Chondrocyte (in vitro differentiated cells): Measurements from ENCODE around the gene ID3. TPM values are rescaled to one million over a fixed set of nuclear protein-coding genes. Genes with fewer than 3 reads are reported as not detected.

Source experiments
- DNase-seq: peaks from one replicate; pipeline ENCODE4 v3.0.0; 2021; ENCODE audit warnings: mixed read lengths, low spot score
- H3K27ac Mint-ChIP-seq: one replicate; pipeline ENCODE4 v1.8.0; 2021; ENCODE audit warnings: mild to moderate bottlenecking, moderate library complexity, mixed read lengths; ENCODE audit not compliant: unreplicated experiment
- H3K27me3 Mint-ChIP-seq: 2 replicates; pipeline ENCODE4 v1.8.0; 2021; ENCODE audit warnings: low read depth, mixed read lengths
- H3K36me3 Mint-ChIP-seq: 2 replicates; pipeline ENCODE4 v1.8.0; 2021; ENCODE audit warnings: low read depth, mixed read lengths
- H3K4me1 Mint-ChIP-seq: 2 replicates; pipeline ENCODE4 v1.8.0; 2021; ENCODE audit warnings: low read depth, mild to moderate bottlenecking, mixed read lengths
- H3K4me3 Mint-ChIP-seq: one replicate; pipeline ENCODE4 v1.8.0; 2021; ENCODE audit warnings: mild to moderate bottlenecking, moderate library complexity, mixed read lengths; ENCODE audit not compliant: unreplicated experiment
- H3K9me3 Mint-ChIP-seq: 2 replicates; pipeline ENCODE4 v1.8.0; 2021; ENCODE audit warnings: low read depth, mixed read lengths
- total RNA-seq: library from RNA; stranded (reverse); gene quantifications from 3 replicates; pipeline ENCODE4 v1.2.1, GENCODE V29; 2021
- TF ChIP-seq, protein P1 (sequence below): fragments of 200-600 bp; sonication (generic); IDR thresholded peaks from 2 replicates; pipeline ENCODE4 v1.5.0; 2021; ENCODE audit warnings: antibody characterized with exemption, mild to moderate bottlenecking, moderate library complexity

ID3 gene
- total RNA-seq, 1 donor from 2014 or later, result 81.8 TPM

GRCh38 chr1:23526329-23527041, 32.8 kb downstream of the ID3 start:
- Mint-ChIP-seq H3K27me3 (no peaks in the 10 kb centered on the region), H3K9me3 (no peaks in the 10 kb centered on the region), H3K4me1 (peaks cover 41% of the 10 kb centered on the region), H3K27ac (no peak overlapping the region), H3K36me3 (no peaks in the 10 kb centered on the region), H3K4me3 (no peak overlapping the region)
- no peak for DNase-seq
- TF ChIP-seq, protein P1, sequence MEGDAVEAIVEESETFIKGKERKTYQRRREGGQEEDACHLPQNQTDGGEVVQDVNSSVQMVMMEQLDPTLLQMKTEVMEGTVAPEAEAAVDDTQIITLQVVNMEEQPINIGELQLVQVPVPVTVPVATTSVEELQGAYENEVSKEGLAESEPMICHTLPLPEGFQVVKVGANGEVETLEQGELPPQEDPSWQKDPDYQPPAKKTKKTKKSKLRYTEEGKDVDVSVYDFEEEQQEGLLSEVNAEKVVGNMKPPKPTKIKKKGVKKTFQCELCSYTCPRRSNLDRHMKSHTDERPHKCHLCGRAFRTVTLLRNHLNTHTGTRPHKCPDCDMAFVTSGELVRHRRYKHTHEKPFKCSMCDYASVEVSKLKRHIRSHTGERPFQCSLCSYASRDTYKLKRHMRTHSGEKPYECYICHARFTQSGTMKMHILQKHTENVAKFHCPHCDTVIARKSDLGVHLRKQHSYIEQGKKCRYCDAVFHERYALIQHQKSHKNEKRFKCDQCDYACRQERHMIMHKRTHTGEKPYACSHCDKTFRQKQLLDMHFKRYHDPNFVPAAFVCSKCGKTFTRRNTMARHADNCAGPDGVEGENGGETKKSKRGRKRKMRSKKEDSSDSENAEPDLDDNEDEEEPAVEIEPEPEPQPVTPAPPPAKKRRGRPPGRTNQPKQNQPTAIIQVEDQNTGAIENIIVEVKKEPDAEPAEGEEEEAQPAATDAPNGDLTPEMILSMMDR, result no peak

GRCh38 chr1:23525558-23526250, 33.6 kb downstream of the ID3 start:
- Mint-ChIP-seq H3K4me1 (peaks cover 36% of the 10 kb centered on the region), H3K27me3 (no peaks in the 10 kb centered on the region), H3K4me3 (no peak overlapping the region), H3K27ac (no peak overlapping the region), H3K9me3 (no peaks in the 10 kb centered on the region), H3K36me3 (no peaks in the 10 kb centered on the region)
- TF ChIP-seq, protein P1, result no peak
- DNase-seq, result no peak

DNA sequence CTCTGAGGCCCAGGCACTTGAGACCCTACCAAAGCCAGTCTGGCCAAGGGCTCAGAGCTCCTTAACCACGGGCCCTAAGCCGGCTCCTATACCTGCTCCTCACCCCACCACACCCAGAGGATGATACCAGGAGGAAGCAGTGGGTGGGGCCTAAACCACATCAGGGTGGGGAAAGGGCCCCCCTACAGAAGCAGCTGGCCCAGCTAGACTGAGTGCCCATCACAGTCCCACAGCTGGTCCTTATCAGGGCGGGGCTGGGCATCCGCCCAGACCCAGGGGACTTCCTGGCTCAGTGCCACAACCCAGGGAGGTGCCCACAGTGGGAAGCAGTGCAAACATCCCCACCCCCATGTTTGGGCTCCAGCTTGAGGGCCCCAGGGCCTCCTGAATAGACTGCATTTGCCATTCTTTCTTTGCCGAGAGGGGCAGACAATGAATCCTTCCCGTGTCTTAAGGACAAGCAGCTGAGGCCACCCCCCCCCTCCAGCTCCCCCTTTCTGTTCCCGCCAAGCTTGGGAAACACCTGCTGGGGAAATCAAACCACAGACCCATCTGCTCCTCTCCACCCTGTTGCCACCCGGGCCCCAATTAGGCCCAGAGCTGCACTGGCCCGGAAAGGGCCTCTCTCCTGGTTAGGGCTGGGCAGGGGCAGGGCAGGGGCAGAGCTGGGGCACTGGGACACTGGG, 34.4 kb downstream of the ID3 start:
- TF ChIP-seq, protein P1, result no peak
- no peak overlapping the region for H3K27ac Mint-ChIP-seq
- H3K4me1 Mint-ChIP-seq, result peaks cover 35% of the 10 kb centered on the region
- H3K4me3 Mint-ChIP-seq, result no peak overlapping the region
- no peaks in the 10 kb centered on the region for H3K27me3 Mint-ChIP-seq
- H3K36me3 Mint-ChIP-seq, result no peaks in the 10 kb centered on the region
- H3K9me3 Mint-ChIP-seq, result no peaks in the 10 kb centered on the region
- no peak for DNase-seq

DNA sequence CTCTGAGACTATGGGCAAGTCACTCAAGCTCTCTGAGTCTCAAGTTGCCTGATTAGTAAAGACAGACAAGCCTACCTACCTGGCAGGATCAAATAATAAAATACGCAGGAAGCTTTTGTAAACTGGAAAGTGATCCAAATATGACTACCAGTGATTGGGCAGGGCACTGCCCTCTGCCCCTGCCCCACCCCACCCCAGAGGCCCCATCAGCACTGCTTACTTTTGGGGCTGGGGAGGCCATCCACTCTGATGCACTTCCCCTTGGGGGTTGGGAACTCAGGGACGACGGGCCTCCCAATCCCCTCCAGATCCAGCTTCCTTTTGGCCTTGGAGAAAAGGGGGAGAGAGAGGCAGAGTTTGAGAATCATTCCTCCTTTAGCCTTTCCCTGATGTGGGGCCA, 35.1 kb downstream of the ID3 start:
- no peaks in the 10 kb centered on the region for H3K36me3 Mint-ChIP-seq
- H3K27ac Mint-ChIP-seq, result no peak overlapping the region
- no peak overlapping the region for H3K4me3 Mint-ChIP-seq
- no peak for DNase-seq
- TF ChIP-seq, protein P1, result no peak
- no peaks in the 10 kb centered on the region for H3K27me3 Mint-ChIP-seq
- no peaks in the 10 kb centered on the region for H3K9me3 Mint-ChIP-seq
- H3K4me1 Mint-ChIP-seq, result peaks cover 28% of the 10 kb centered on the region

DNA sequence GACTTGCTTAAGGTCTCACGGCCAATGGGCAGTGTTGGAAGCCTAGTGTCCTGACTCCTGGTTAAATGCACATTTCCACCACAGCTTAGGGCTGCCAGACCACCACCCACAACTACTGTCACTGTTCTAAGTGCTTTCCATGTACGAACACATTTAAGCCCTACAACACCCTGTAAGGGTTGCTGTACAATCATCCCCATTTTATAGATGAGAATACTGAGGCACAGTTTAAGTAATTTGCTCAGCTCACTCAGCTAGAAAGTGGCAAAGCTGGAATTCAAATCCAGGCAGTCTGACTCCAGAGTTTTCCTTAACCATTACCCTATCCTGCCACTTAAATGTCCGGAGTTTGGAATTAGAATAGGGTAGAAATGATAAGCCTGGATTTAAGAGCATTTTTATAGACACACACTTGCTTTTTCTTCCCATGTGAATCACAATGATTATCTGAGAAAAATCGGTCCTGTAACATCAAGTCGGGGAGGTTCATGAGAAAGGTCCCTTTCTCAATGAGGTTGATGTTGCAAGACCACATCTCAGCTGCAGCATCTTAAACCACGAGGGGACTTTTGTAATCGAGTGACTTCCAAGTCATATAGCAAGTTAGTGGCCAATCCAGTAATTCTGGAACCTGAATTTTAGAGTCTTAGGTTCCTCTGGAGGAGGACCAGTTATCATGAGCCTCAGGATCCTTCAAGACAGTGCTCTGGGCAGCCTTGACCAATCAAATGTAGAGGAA, 36.9 kb downstream of the ID3 start:
- Mint-ChIP-seq H3K27me3 (no peaks in the 10 kb centered on the region), H3K9me3 (no peaks in the 10 kb centered on the region), H3K4me3 (no peak overlapping the region), H3K36me3 (no peaks in the 10 kb centered on the region), H3K4me1 (peaks cover 13% of the 10 kb centered on the region), H3K27ac (no peak overlapping the region)
- TF ChIP-seq, protein P1, result no peak
- no peak for DNase-seq
